Activated CD8-positive, alpha-beta memory T cell treated with anti-CD3 and anti-CD28 coated beads for 24 hours (primary cell): ENCODE measurements around the gene RPL27.
A peak's percentile ranks its signal among the peaks of the same experiment; 100 is the strongest.

ENCODE experiments used
- DNase-seq: peaks from one replicate; pipeline ENCODE4 v3.0.0-alpha.2; 2020

RPL27 gene

DNA sequence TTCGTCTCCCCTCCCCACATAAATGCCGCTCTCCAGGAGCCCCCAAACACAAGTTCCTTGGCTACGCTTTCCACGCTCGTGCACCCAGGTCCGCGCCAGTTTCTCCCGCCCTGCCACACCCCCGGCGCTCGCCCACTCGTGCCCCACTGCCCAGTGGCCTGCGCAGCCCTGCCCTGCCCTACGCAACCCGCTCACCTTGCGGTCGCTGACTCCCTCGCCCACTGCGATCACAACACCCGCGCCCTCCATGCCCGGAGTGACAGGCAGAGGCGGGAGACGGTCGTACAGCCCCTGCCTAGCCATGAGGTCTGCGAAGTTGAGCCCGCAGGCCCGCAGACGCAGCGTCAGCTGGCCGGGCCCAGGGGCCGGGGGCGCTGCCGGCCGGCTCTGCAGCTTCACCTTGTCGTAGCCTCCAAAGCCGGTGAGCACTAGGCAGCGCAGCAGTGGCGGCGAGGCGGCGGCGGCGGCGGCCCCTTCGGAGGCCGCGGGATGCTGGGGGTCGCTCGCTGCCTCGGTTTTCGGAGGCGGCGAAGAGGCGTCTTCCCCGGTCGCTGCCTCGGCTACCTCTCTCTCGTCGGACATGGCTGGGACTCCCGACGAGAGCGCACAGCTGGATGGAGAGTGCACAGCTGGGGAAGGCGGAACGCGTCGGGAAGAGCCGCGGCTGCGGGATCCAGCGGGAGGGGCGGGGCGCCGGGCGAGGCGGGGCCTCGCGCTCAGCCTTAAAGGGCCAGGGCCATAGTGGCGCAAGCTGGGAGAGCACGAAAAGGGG is 23.7 kb downstream of the RPL27 start, which contains the start of gene VAT1:
Gene VAT1 (minus strand): TSS at position 645 of the 772 bp plus-strand sequence. CDS start 63 bp downstream, at position 582.
- DNase-seq = peak; percentile 85

DNA sequence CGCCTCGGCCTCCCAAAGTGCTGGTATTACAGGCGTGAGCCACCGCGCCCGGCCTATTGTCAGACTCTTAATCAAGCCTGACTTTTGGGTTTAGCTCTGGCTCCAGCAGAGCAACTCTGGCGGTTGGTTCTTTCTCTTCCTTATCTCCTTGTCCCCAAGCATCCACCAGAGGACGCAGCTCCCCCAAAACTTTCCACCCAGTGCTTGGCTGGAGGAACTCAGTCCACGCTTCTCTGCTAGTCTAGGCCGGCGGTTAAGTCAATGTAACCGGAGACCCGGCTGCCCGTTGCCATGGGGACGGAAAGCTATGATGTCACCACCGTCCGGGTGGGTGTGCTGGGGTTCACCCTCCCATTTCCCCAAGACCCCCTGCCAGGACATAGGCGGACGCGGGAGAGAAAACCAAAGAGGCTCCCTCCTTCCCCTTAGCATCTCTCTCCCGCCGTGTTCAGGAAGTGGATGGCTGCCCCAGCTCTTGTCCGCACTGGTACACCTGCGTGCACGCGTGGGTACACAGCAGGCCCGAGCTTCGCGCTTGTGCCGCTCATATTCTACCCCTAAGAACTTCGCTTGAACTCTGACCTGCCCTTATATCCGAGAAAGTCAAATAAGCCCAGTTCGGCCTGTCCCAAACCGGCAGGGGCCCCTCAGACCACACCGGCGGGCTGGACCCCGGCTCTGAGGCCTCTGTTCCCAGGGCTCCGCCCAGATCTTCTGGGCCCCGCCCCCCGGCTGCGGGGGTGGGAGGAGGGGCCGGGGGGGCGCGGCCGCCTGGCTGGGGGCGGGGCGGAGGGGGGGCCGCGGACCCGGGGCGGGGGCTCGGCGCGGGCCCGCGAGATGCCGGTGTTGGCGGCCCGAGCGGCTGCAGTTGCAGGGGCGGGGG is 26.4 kb downstream of the RPL27 start, which contains the start of gene RND2:
Gene RND2 (plus strand): TSS at position 825 of the 883 bp plus-strand sequence. CDS start 117 bp downstream, outside the sequence.
- DNase-seq = peak; percentile 92

DNA sequence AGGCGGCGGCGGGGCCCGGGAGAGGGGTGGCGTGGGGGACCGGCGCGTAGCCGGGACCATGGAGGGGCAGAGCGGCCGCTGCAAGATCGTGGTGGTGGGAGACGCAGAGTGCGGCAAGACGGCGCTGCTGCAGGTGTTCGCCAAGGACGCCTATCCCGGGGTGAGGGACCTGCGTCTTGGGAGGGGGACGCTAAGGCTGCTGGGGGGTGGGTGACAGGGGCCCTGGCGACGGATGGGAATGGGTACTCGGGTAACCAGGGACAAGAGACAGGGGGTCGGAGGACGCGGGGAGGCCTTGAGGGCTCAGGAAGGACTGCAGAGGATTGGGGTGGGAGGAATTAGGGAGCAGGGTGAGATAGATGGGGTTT is 27.1 kb downstream of the RPL27 start:
- no peak for DNase-seq

DNA sequence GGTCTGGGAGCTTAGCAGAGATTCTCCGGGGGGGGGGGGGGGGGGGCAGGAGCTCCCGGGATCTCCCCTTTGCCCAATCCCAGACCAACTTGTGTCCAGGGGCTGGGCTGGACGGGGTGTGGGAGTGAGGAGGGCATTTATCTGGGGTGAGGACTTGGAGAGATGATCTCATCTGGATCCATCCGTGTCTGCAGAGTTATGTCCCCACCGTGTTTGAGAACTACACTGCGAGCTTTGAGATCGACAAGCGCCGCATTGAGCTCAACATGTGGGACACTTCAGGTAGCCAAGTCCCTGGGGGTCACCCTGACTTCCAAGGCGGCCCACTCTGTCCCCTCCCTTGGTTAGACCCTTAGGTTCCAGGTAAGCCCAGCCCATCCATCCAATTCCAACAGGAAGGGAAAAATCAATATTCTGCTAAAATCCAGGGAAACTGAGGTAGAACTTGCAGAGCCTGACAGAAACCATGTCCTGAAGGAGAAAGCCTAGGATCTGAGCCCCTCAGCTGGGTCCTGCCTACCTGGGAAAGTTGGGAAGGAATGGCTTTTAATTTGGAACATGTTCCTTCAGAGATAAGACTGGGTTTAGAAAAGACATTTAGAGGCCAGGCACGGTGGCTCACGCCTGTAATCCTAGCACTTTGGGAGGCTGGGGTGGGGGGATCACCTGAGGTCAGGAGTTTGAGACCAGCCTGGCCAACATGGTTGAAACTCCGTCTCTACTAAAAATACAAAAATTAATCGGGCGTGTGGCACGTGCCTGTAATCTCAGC is 27.7 kb downstream of the RPL27 start:
- DNase-seq = no peak

DNA sequence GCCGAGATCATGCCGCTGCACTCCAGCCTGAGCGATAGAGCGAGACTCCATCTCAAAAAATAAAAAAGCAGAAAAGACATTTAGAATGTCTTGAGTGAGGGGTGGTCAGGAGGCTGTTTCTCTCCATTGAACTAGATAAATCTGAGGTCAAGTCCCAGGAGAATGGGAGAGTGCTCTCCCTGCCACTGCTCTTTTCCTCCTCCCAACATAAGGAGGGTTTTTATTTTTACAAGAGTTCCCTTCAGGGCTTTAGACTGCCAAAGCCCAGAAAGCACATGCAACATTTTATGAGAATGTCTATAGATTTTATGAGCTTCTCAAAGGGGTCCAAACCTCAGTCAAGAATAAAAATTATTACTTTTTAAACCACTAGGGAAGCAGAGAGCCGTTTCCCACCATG is 28.4 kb downstream of the RPL27 start:
- no peak for DNase-seq

DNA sequence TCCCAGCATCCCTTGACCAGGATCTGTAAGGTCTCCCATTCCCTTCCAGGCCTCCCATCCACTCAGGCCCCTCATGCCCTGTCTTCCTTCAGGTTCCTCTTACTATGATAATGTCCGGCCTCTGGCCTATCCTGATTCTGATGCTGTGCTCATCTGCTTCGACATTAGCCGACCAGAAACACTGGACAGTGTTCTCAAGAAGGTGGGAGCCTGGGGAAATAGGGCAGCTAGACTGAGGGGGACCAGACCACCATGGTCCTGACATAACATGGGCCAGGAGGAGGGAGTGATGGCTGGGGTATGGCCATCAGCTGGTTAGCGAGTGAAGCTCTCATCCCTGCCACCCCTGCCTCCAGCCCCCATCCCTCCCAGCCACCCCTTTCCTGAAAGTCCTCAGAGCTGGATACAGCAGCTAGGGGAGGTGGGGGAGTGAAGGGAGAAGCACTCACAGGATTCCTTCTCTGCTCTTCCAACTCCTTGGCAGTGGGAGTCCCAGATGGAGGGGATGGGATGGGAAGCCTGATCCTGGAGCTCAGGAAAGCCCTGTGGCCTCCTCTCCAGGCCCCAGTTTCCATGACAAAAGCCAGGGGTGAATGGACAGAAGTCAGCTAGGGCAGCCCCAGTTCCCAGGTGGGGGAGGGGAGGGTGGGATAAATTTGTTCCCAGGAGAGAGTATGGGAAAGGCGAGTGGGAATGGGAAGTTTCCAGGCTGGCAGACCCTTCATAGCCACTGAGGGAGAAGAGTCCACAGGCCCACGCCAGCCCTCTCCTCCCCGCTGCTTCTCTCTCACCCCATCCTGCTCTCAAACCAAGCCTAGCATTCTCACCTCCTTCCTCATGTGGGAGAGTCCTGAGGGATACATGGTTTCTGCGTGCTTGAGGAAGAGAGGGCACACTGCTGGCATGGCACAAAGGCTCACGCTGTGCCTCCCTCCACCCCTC is 29.1 kb downstream of the RPL27 start:
- no peak for DNase-seq

GRCh38 chr17:43028221-43028861 is 30.1 kb downstream of the RPL27 start:
- no peak for DNase-seq

DNA sequence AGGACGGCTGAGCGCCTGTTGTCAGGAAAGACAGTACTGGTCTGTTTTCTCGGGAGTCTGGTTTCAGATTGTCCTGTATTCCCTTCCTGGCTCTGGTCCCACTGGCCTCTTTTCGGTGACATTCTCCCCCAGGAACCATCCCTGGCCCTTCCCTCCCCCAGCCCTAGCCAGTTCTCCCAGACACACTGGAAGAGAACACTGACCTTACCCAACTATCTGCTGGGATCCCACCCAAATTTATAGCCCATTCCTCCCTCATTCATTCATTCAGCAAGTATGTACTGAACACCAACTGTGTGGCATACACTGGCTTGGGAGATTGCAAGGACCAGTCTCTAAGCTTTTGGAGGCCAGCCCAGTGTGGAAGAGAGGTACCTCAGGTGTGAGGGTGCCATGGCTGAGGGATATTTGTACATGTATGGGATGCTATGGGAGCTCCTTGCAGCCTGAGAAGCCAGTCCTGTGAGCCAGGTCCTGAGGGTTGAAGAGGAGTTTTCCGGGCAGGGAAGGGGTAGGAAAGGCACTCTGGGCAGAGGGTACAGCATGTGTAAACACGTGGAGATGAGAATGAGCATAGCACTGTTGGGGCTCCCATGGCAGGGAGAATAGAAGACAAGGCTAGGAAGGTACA is 32.0 kb downstream of the RPL27 start:
- DNase-seq = no peak

GRCh38 chr17:43031666-43032065 is 33.4 kb downstream of the RPL27 start:
- DNase-seq = no peak

GRCh38 chr17:43033948-43034881 is 36.0 kb downstream of the RPL27 start:
- no peak for DNase-seq

GRCh38 chr17:43034894-43035293 is 36.7 kb downstream of the RPL27 start:
- no peak for DNase-seq

- no peak for DNase-seq
Measured at GRCh38 chr17:43039646-43040045, 41.4 kb downstream of the RPL27 start.

GRCh38 chr17:43040655-43041054 is 42.4 kb downstream of the RPL27 start:
- no peak for DNase-seq

DNA sequence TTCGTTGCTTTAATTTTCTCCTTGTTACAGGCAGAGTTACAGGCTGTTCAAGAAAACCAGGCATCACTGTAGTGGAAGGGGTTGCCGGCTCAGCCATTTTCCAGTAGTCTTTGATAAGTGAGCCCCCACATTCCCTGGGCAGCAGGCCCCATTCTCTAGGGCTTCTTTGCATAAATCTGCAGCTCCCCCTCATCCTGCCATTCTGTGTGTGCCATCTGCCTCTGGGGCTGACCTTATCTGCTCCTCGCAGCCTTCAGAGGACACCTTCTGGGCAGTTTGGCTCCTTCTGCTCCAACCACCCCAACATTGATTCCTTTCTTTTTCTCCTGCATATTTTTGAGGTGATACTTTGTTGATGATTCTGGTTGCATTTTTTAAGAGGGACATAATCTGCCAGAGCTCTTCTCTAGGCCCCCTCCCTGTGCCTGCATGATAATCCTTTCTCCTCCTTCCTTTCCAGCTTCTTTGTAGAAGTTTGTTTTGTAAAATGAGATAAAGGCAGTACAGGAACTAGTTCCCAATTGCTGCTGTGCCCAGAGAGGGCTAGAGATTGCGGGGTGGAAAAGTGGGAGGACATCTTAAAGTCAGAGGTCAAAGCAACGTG is 43.9 kb downstream of the RPL27 start:
- no peak for DNase-seq

DNA sequence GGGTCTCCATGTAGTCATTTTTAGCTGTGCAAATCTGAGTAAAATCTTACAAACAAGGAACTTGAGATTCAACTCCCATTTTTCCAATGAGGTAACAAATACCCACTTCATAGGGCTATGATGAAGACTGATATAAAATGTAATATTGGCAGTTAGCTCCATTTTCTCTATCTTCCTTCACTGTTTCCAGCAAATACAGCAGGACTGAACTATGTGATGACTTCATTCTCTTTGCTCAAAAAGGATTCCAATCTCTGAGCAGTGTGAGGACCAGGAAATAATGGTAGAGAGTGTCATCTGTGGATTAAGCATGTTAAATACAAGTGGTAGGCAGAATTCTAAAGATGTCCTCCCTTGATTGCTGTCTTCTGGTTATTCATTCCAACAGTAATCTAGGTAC is 45.1 kb downstream of the RPL27 start:
- no peak for DNase-seq

DNA sequence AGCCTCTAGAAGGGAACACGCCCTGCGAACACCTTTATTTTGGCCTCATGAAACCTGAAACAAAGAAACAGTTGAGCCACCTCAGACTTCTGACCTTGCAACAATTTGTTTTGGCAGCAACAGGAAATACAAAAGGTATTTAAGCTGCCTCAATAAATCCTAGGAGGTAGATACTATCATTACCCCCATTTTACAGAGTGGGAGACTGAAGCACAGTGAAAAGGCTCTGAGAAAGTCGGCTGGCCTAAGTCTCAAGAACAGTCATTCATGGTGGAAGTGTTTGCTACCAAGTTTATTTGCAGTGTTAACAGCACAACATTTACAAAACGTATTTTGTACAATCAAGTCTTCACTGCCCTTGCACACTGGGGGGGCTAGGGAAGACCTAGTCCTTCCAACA is 45.8 kb downstream of the RPL27 start:
- DNase-seq = no peak

DNA sequence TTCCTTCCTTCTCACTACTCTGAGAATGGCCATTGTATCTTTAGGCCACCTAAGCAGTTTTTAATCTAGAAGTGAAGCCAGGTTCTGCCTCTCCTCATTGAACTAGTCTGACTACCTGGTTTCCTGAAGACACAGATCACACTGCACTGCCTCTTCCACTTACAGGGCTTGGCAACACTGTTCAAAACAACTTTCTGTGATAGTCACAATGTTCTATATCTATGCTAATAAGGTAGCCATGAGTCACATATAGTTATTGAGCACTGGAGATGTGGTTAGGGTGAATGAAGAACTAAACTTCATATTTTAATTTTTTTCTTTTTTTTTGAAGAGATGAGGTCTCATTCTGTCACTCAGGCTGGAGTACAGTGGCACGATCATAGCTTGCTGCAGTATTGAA is 53.8 kb downstream of the RPL27 start:
- DNase-seq = no peak
